Keratinocyte (primary cell): ENCODE data around the gene CALHM1. TPM values are rescaled to one million over a fixed set of nuclear protein-coding genes. Genes with fewer than 3 reads are reported as not detected.

Experiments used
- DNase-seq: peaks from one replicate; pipeline ENCODE4 v3.0.0-alpha.2; 2011; ENCODE audit warnings: low read depth, missing footprints, low spot score
- FAIRE-seq: peaks from 2 replicates; lab custom pipeline; 2011; peaks lifted over from hg19 to GRCh38; lab: Jason Lieb, UNC
- H2AFZ ChIP-seq: 2 replicates; pipeline ENCODE4 v1.6.0; 2012; ENCODE audit warnings: low read length, control low read depth, inconsistent platforms; ENCODE audit not compliant: control insufficient read depth
- H3K27ac ChIP-seq: 2 replicates; pipeline ENCODE4 v1.5.1; 2011; ENCODE audit warnings: low read length; ENCODE audit not compliant: control insufficient read depth, insufficient read depth
- H3K27me3 ChIP-seq: 3 replicates; pipeline ENCODE4 v1.6.0; 2011; ENCODE audit warnings: low read length; ENCODE audit not compliant: control insufficient read depth, insufficient read depth; ENCODE audit errors: extremely low read depth
- H3K36me3 ChIP-seq, 2 experiments: 2 replicates in 1 of 2; 3 replicates in 1 of 2; pipeline ENCODE4 v1.5.1; 2011; ENCODE audit warnings: low read length in 2 of 2, mild to moderate bottlenecking in 1 of 2; ENCODE audit not compliant: control insufficient read depth in 2 of 2, insufficient read depth in 2 of 2; ENCODE audit errors: extremely low read depth in 1 of 2
- H3K4me1 ChIP-seq: 3 replicates; pipeline ENCODE4 v1.5.1; 2011; ENCODE audit warnings: low read length; ENCODE audit not compliant: control insufficient read depth, insufficient read depth; ENCODE audit errors: extremely low read depth
- H3K4me2 ChIP-seq: 3 replicates; pipeline ENCODE4 v1.6.0; 2011; ENCODE audit warnings: low read depth, low read length; ENCODE audit not compliant: control insufficient read depth, insufficient read depth; ENCODE audit errors: extremely low read depth
- H3K4me3 ChIP-seq, 3 experiments: fragments of 200-600 bp in 1 of 3; sonication (generic) in 1 of 3; 2 replicates in 2 of 3; 3 replicates in 1 of 3; pipeline ENCODE4 v1.5.1; 2011 to 2016; ENCODE audit warnings: low read length in 3 of 3, mild to moderate bottlenecking in 3 of 3, control low read depth in 2 of 3, inconsistent platforms in 1 of 3, low read depth in 1 of 3, mixed read lengths in 1 of 3, mixed run types in 1 of 3, moderate library complexity in 1 of 3; ENCODE audit not compliant: control insufficient read depth in 2 of 3, insufficient read depth in 2 of 3; ENCODE audit errors: extremely low read depth in 1 of 3
- H3K79me2 ChIP-seq: 2 replicates; pipeline ENCODE4 v1.6.0; 2012; ENCODE audit warnings: low read length; ENCODE audit not compliant: control insufficient read depth, insufficient read depth
- H3K9ac ChIP-seq: 3 replicates; pipeline ENCODE4 v1.6.0; 2011; ENCODE audit warnings: low read length; ENCODE audit not compliant: control insufficient read depth, insufficient read depth; ENCODE audit errors: extremely low read depth
- H3K9me1 ChIP-seq: 3 replicates; pipeline ENCODE4 v1.6.0; 2011; ENCODE audit warnings: low read length; ENCODE audit not compliant: control insufficient read depth, insufficient read depth; ENCODE audit errors: extremely low read depth
- H3K9me3 ChIP-seq: 2 replicates; pipeline ENCODE4 v1.5.1; 2012; ENCODE audit warnings: low read depth, low read length; ENCODE audit not compliant: control insufficient read depth
- H4K20me1 ChIP-seq: 3 replicates; pipeline ENCODE4 v1.6.0; 2011; ENCODE audit warnings: low read length; ENCODE audit not compliant: control insufficient read depth, insufficient read depth; ENCODE audit errors: extremely low read depth
- CTCF ChIP-seq, 3 experiments: IDR thresholded peaks in 1 of 3; conservative IDR thresholded peaks in 1 of 3; optimal IDR thresholded peaks in 1 of 3; 2 replicates in 2 of 3; 3 replicates in 1 of 3; pipeline versions ENCODE3 to v1.5.1; 2011; ENCODE audit warnings: low read length in 3 of 3, mild to moderate bottlenecking in 3 of 3, moderate library complexity in 2 of 3, control low read depth in 1 of 3, inconsistent platforms in 1 of 3; ENCODE audit not compliant: insufficient read depth in 2 of 3; ENCODE audit errors: extremely low read depth in 1 of 3
- EZH2 ChIP-seq: IDR thresholded peaks from one replicate; pipeline ENCODE4 v1.6.1; 2012; ENCODE audit warnings: inconsistent platforms, mild to moderate bottlenecking, low read length, moderate library complexity
- dilution Hi-C: fragments of 300-500 bp; cut with MboI; formaldehyde crosslinking; loops from one replicate; pipeline ENCODE4 v1.7.0; 2020; ENCODE audit warnings: low sequenced_read_pairs; ENCODE audit not compliant: extremely low pct_ligation_motif_present
- polyA plus RNA-seq, 5 experiments: library from polyadenylated mRNA; depleted of rRNA in 3 of 5; stranded (reverse) in 3 of 5; stranded (forward) in 1 of 5; unstranded in 1 of 5; fragments of >200 nt; gene quantifications; 1 replicate in 1 of 5; 2 replicates in 3 of 5; 3 replicates in 1 of 5; pipeline versions ENCODE4 v1.2.1 to v1.2.3, GENCODE V29; 2011 to 2012; ENCODE audit warnings: missing spikeins in 2 of 5, low read depth in 1 of 5, low replicate concordance in 1 of 5

Gene CALHM1
- polyA plus RNA-seq, 1 donor (not counting 4 experiments of a cell fraction or from before 2014, with no cell fraction given): not detected

- no peak overlapping the region for H3K27ac ChIP-seq
- dilution Hi-C loops: no loop called here
- no peaks in the 10 kb centered on the region for H3K9me1 ChIP-seq
- no peak overlapping the region for H3K4me3 ChIP-seq
- DNase-seq (no peak), FAIRE-seq (no peak)
- H3K9ac ChIP-seq: no peak overlapping the region
- H2AFZ ChIP-seq: no peak overlapping the region
- H3K36me3 ChIP-seq: peaks cover 50 to 52% of the 10 kb centered on the region in 2 experiments
- no peaks in the 10 kb centered on the region for H3K4me1 ChIP-seq
- H3K27me3 ChIP-seq: no peaks in the 10 kb centered on the region
- H3K79me2 ChIP-seq: peaks cover 1% of the 10 kb centered on the region
- TF ChIP-seq CTCF (optimal IDR thresholded peaks at IDR 0.05 in 1 of 3, IDR thresholded peaks at IDR 0.05 in 1 of 3, conservative IDR thresholded peaks at IDR 0.05 in 1 of 3; ENCODE audit: extremely low read depth in 1 of 3, insufficient read depth in 2 of 3, low read length in 3 of 3): no peak
- TF ChIP-seq EZH2: no peak
- no peak overlapping the region for H3K4me2 ChIP-seq
- H4K20me1 ChIP-seq: no peaks in the 10 kb centered on the region
- H3K9me3 ChIP-seq: no peaks in the 10 kb centered on the region
Measured at GRCh38 chr10:103427866-103428265, 30.8 kb downstream of the CALHM1 start.

- no peaks in the 10 kb centered on the region for H4K20me1 ChIP-seq
- H3K4me2 ChIP-seq: no peak overlapping the region
- H3K27ac ChIP-seq: no peak overlapping the region
- no peak for FAIRE-seq
- no peaks in the 10 kb centered on the region for H3K4me1 ChIP-seq
- no peaks in the 10 kb centered on the region for H3K9me3 ChIP-seq
- H3K79me2 ChIP-seq: peaks cover 1% of the 10 kb centered on the region
- H3K4me3 ChIP-seq: no peak overlapping the region
- DNase-seq: no peak
- H3K36me3 ChIP-seq: peaks cover 49 to 54% of the 10 kb centered on the region in 2 experiments
- TF ChIP-seq EZH2: no peak
- TF ChIP-seq CTCF (optimal IDR thresholded peaks at IDR 0.05 in 1 of 3, IDR thresholded peaks at IDR 0.05 in 1 of 3, conservative IDR thresholded peaks at IDR 0.05 in 1 of 3; ENCODE audit: extremely low read depth in 1 of 3, insufficient read depth in 2 of 3, low read length in 3 of 3): no peak
- dilution Hi-C loops: no loop called here
- H3K27me3 ChIP-seq: no peaks in the 10 kb centered on the region
- no peak overlapping the region for H3K9ac ChIP-seq
- no peaks in the 10 kb centered on the region for H3K9me1 ChIP-seq
- H2AFZ ChIP-seq: no peak overlapping the region
Measured at GRCh38 chr10:103423748-103424147, 35.0 kb downstream of the CALHM1 start.
